ENCODE results near the gene GAS6.

Gene GAS6

GRCh38 chr13:113803409-113804016 is 60.4 kb downstream of the GAS6 start:
- no peak overlapping the region for H3K9ac ChIP-seq (ENCODE audit: low read length)
- H4K91ac ChIP-seq (ENCODE audit: low read depth, low read length): no peak overlapping the region
- H4K12ac ChIP-seq (ENCODE audit: low read depth, low read length): no peak overlapping the region
- peaks cover 20% of the 10 kb centered on the region for H3K9me3 ChIP-seq (ENCODE audit: insufficient read depth, low read depth, low read length)
- H3K27ac ChIP-seq (ENCODE audit: low read depth, low read length): no peak overlapping the region
- H3K4me1 ChIP-seq (ENCODE audit: control insufficient read depth in 1 of 2, insufficient read depth in 2 of 2, low read length in 2 of 2): no peaks in the 10 kb centered on the region
- no peak overlapping the region for H3K4me3 ChIP-seq (ENCODE audit: low read depth, low read length)
- no peaks in the 10 kb centered on the region for H3K79me1 ChIP-seq (ENCODE audit: low read length)
- no peaks in the 10 kb centered on the region for H3K27me3 ChIP-seq (ENCODE audit: insufficient read depth, low read length)
- no peak overlapping the region for H3K4me2 ChIP-seq (ENCODE audit: low read length)
- DNase-seq: no peak
- no peak overlapping the region for H2AK5ac ChIP-seq (ENCODE audit: low read length)
- H2BK12ac ChIP-seq (ENCODE audit: low read length): no peak overlapping the region
- no peaks in the 10 kb centered on the region for H3K36me3 ChIP-seq (ENCODE audit: control insufficient read depth in 1 of 2, insufficient read depth in 2 of 2, low read length in 2 of 2)
- no peak overlapping the region for H4K8ac ChIP-seq (ENCODE audit: low read depth, low read length)
- no peak overlapping the region for H2BK120ac ChIP-seq (ENCODE audit: insufficient read depth, low read length, poor library complexity)
- no peak overlapping the region for H3K4ac ChIP-seq (ENCODE audit: low read depth, low read length)
- no peak overlapping the region for H3K23ac ChIP-seq (ENCODE audit: low read length)
- no CpG with 5 or more reads among the region's 32 CpGs for WGBS (ENCODE audit: extremely low coverage, insufficient coverage, insufficient read length)
- no peak overlapping the region for H2BK5ac ChIP-seq (ENCODE audit: low read depth, low read length, poor library complexity)
- no peak overlapping the region for H3K14ac ChIP-seq (ENCODE audit: low read length)
- no peak overlapping the region for H3K18ac ChIP-seq (ENCODE audit: low read length)
- H2AFZ ChIP-seq (ENCODE audit: insufficient read depth, low read length, poor library complexity): no peak overlapping the region
- no peaks in the 10 kb centered on the region for H3K79me2 ChIP-seq (ENCODE audit: control insufficient read depth, insufficient read depth, low read length, poor library complexity)

- H2AK5ac ChIP-seq (ENCODE audit: low read length): no peak overlapping the region
- no peak overlapping the region for H2BK5ac ChIP-seq (ENCODE audit: low read depth, low read length, poor library complexity)
- no peak overlapping the region for H4K8ac ChIP-seq (ENCODE audit: low read depth, low read length)
- no peaks in the 10 kb centered on the region for H3K79me2 ChIP-seq (ENCODE audit: control insufficient read depth, insufficient read depth, low read length, poor library complexity)
- peaks cover 13% of the 10 kb centered on the region for H3K9me3 ChIP-seq (ENCODE audit: insufficient read depth, low read depth, low read length)
- no peak overlapping the region for H3K27ac ChIP-seq (ENCODE audit: low read depth, low read length)
- no peaks in the 10 kb centered on the region for H3K4me1 ChIP-seq (ENCODE audit: control insufficient read depth in 1 of 2, insufficient read depth in 2 of 2, low read length in 2 of 2)
- H3K36me3 ChIP-seq (ENCODE audit: control insufficient read depth in 1 of 2, insufficient read depth in 2 of 2, low read length in 2 of 2): no peaks in the 10 kb centered on the region
- no peak overlapping the region for H2BK120ac ChIP-seq (ENCODE audit: insufficient read depth, low read length, poor library complexity)
- no peak overlapping the region for H3K4ac ChIP-seq (ENCODE audit: low read depth, low read length)
- no peak overlapping the region for H4K12ac ChIP-seq (ENCODE audit: low read depth, low read length)
- no peaks in the 10 kb centered on the region for H3K79me1 ChIP-seq (ENCODE audit: low read length)
- H3K27me3 ChIP-seq (ENCODE audit: insufficient read depth, low read length): no peaks in the 10 kb centered on the region
- H3K4me3 ChIP-seq (ENCODE audit: low read depth, low read length): no peak overlapping the region
- H3K4me2 ChIP-seq (ENCODE audit: low read length): no peak overlapping the region
- H4K91ac ChIP-seq (ENCODE audit: low read depth, low read length): no peak overlapping the region
- no peak overlapping the region for H2BK12ac ChIP-seq (ENCODE audit: low read length)
- no peak overlapping the region for H2AFZ ChIP-seq (ENCODE audit: insufficient read depth, low read length, poor library complexity)
- no peak overlapping the region for H3K23ac ChIP-seq (ENCODE audit: low read length)
- no peak overlapping the region for H3K14ac ChIP-seq (ENCODE audit: low read length)
- no CpG with 5 or more reads among the region's 25 CpGs for WGBS (ENCODE audit: extremely low coverage, insufficient coverage, insufficient read length)
- H3K9ac ChIP-seq (ENCODE audit: low read length): no peak overlapping the region
- DNase-seq: no peak
- H3K18ac ChIP-seq (ENCODE audit: low read length): no peak overlapping the region
Observed at GRCh38 chr13:113802761-113803160, 61.1 kb downstream of the GAS6 start.

- no peak overlapping the region for H2AK5ac ChIP-seq (ENCODE audit: low read length)
- H4K91ac ChIP-seq (ENCODE audit: low read depth, low read length): no peak overlapping the region
- H2AFZ ChIP-seq (ENCODE audit: insufficient read depth, low read length, poor library complexity): no peak overlapping the region
- no peak overlapping the region for H3K27ac ChIP-seq (ENCODE audit: low read depth, low read length)
- no peak overlapping the region for H2BK5ac ChIP-seq (ENCODE audit: low read depth, low read length, poor library complexity)
- no CpG with 5 or more reads among the region's 15 CpGs for WGBS (ENCODE audit: extremely low coverage, insufficient coverage, insufficient read length)
- no peak overlapping the region for H4K12ac ChIP-seq (ENCODE audit: low read depth, low read length)
- no peaks in the 10 kb centered on the region for H3K79me2 ChIP-seq (ENCODE audit: control insufficient read depth, insufficient read depth, low read length, poor library complexity)
- H3K18ac ChIP-seq (ENCODE audit: low read length): no peak overlapping the region
- no peak overlapping the region for H3K23ac ChIP-seq (ENCODE audit: low read length)
- H3K4ac ChIP-seq (ENCODE audit: low read depth, low read length): no peak overlapping the region
- H3K36me3 ChIP-seq (ENCODE audit: control insufficient read depth in 1 of 2, insufficient read depth in 2 of 2, low read length in 2 of 2): no peaks in the 10 kb centered on the region
- H3K4me1 ChIP-seq (ENCODE audit: control insufficient read depth in 1 of 2, insufficient read depth in 2 of 2, low read length in 2 of 2): no peaks in the 10 kb centered on the region
- H3K79me1 ChIP-seq (ENCODE audit: low read length): no peaks in the 10 kb centered on the region
- no peak overlapping the region for H3K4me3 ChIP-seq (ENCODE audit: low read depth, low read length)
- no peak overlapping the region for H2BK120ac ChIP-seq (ENCODE audit: insufficient read depth, low read length, poor library complexity)
- H3K4me2 ChIP-seq (ENCODE audit: low read length): no peak overlapping the region
- no peak for DNase-seq
- no peak overlapping the region for H2BK12ac ChIP-seq (ENCODE audit: low read length)
- H3K9ac ChIP-seq (ENCODE audit: low read length): no peak overlapping the region
- no peaks in the 10 kb centered on the region for H3K27me3 ChIP-seq (ENCODE audit: insufficient read depth, low read length)
- H3K9me3 ChIP-seq (ENCODE audit: insufficient read depth, low read depth, low read length): peaks cover 7% of the 10 kb centered on the region
- no peak overlapping the region for H3K14ac ChIP-seq (ENCODE audit: low read length)
- no peak overlapping the region for H4K8ac ChIP-seq (ENCODE audit: low read depth, low read length)
Observed at GRCh38 chr13:113802090-113802531, 61.8 kb downstream of the GAS6 start.

GRCh38 chr13:113801289-113801961 is 62.5 kb downstream of the GAS6 start:
- H3K4me2 ChIP-seq (ENCODE audit: low read length): no peak overlapping the region
- H2AFZ ChIP-seq (ENCODE audit: insufficient read depth, low read length, poor library complexity): no peak overlapping the region
- H3K4me1 ChIP-seq (ENCODE audit: control insufficient read depth in 1 of 2, insufficient read depth in 2 of 2, low read length in 2 of 2): no peaks in the 10 kb centered on the region
- no peak overlapping the region for H2BK12ac ChIP-seq (ENCODE audit: low read length)
- H3K79me2 ChIP-seq (ENCODE audit: control insufficient read depth, insufficient read depth, low read length, poor library complexity): no peaks in the 10 kb centered on the region
- no peak overlapping the region for H3K23ac ChIP-seq (ENCODE audit: low read length)
- H3K27me3 ChIP-seq (ENCODE audit: insufficient read depth, low read length): no peaks in the 10 kb centered on the region
- H3K9me3 ChIP-seq (ENCODE audit: insufficient read depth, low read depth, low read length): peaks cover 3% of the 10 kb centered on the region
- H4K91ac ChIP-seq (ENCODE audit: low read depth, low read length): no peak overlapping the region
- no peaks in the 10 kb centered on the region for H3K36me3 ChIP-seq (ENCODE audit: control insufficient read depth in 1 of 2, insufficient read depth in 2 of 2, low read length in 2 of 2)
- H3K27ac ChIP-seq (ENCODE audit: low read depth, low read length): no peak overlapping the region
- H3K4ac ChIP-seq (ENCODE audit: low read depth, low read length): no peak overlapping the region
- H3K9ac ChIP-seq (ENCODE audit: low read length): no peak overlapping the region
- H3K4me3 ChIP-seq (ENCODE audit: low read depth, low read length): peak overlapping the region; percentile 16
- H3K79me1 ChIP-seq (ENCODE audit: low read length): no peaks in the 10 kb centered on the region
- H3K14ac ChIP-seq (ENCODE audit: low read length): no peak overlapping the region
- no peak overlapping the region for H2BK120ac ChIP-seq (ENCODE audit: insufficient read depth, low read length, poor library complexity)
- H4K12ac ChIP-seq (ENCODE audit: low read depth, low read length): no peak overlapping the region
- no peak for DNase-seq
- no CpG with 5 or more reads among the region's 33 CpGs for WGBS (ENCODE audit: extremely low coverage, insufficient coverage, insufficient read length)
- H4K8ac ChIP-seq (ENCODE audit: low read depth, low read length): no peak overlapping the region
- no peak overlapping the region for H2AK5ac ChIP-seq (ENCODE audit: low read length)
- H2BK5ac ChIP-seq (ENCODE audit: low read depth, low read length, poor library complexity): no peak overlapping the region
- H3K18ac ChIP-seq (ENCODE audit: low read length): no peak overlapping the region

All from trophoblast cell (in vitro differentiated cells and primary cell).